Prostate gland (tissue), 2 donors: Measurements from ENCODE around the gene HIF1AN.

Source experiments
- CTCF ChIP-seq, 4 experiments: fragments of 200-600 bp in 2 of 4; fragments of 450-650 bp in 2 of 4; sonication (generic) in 2 of 4; IDR thresholded peaks; 1 replicate in 3 of 4; 2 replicates in 1 of 4; pipeline ENCODE4 v1.5.1; 2016 to 2019; ENCODE audit warnings: antibody characterized with exemption in 4 of 4, mild to moderate bottlenecking in 2 of 4, moderate library complexity in 2 of 4
- POLR2A ChIP-seq: fragments of 450-650 bp; IDR thresholded peaks from one replicate; pipeline ENCODE4 v1.6.1; 2016; ENCODE audit warnings: antibody characterized with exemption, mild to moderate bottlenecking
- POLR2AphosphoS5 ChIP-seq: sonication (generic); formaldehyde crosslinking; IDR thresholded peaks from one replicate; pipeline ENCODE4 v1.6.1; 2017; ENCODE audit warnings: antibody characterized with exemption

- TF ChIP-seq POLR2A (no peak), CTCF (IDR thresholded peaks at IDR 0.05) (no peak), POLR2AphosphoS5 (no peak)
Measured at GRCh38 chr10:100522945-100523344, 12.8 kb upstream of the HIF1AN start.
